HG03066 (cell line): ENCODE data around the gene NTSR1.

Source experiments
- ATAC-seq: cut with Tn5 transposase; IDR thresholded peaks from one replicate; pipeline ENCODE4 v1.9.1; 2021; ENCODE audit warnings: low read depth; ENCODE audit not compliant: unreplicated experiment

Gene NTSR1

GRCh38 chr20:62706857-62707256, 1.8 kb upstream of the NTSR1 start:
- no peak for ATAC-seq

GRCh38 chr20:62707276-62707920, 1.2 kb upstream of the NTSR1 start:
- no peak for ATAC-seq

- no peak for ATAC-seq
Measured at GRCh38 chr20:62707921-62708521, 615 bp upstream of the NTSR1 start.

- ATAC-seq = no peak
Measured at GRCh38 chr20:62709537-62709905, 885 bp downstream of the NTSR1 start.

- no peak for ATAC-seq
Measured at GRCh38 chr20:62710221-62710885, 1.7 kb downstream of the NTSR1 start.

- no peak for ATAC-seq
Measured at GRCh38 chr20:62710886-62711702, 2.5 kb downstream of the NTSR1 start.

GRCh38 chr20:62711703-62712101, 3.1 kb downstream of the NTSR1 start:
- no peak for ATAC-seq

- no peak for ATAC-seq
Measured at GRCh38 chr20:62712606-62713005, 4.0 kb downstream of the NTSR1 start.

- no peak for ATAC-seq
Measured at GRCh38 chr20:62714006-62714405, 5.4 kb downstream of the NTSR1 start.

GRCh38 chr20:62714799-62715198, 6.2 kb downstream of the NTSR1 start:
- no peak for ATAC-seq

GRCh38 chr20:62715201-62715600, 6.6 kb downstream of the NTSR1 start:
- no peak for ATAC-seq

GRCh38 chr20:62716198-62716940, 7.7 kb downstream of the NTSR1 start:
- ATAC-seq = no peak

GRCh38 chr20:62716941-62717310, 8.3 kb downstream of the NTSR1 start:
- no peak for ATAC-seq

GRCh38 chr20:62717933-62718332, 9.3 kb downstream of the NTSR1 start:
- ATAC-seq = no peak

- ATAC-seq = no peak
Measured at GRCh38 chr20:62718546-62718945, 9.9 kb downstream of the NTSR1 start.

- no peak for ATAC-seq
Measured at GRCh38 chr20:62719250-62719935, 10.8 kb downstream of the NTSR1 start.

GRCh38 chr20:62721511-62722370, 13.1 kb downstream of the NTSR1 start:
- no peak for ATAC-seq

- ATAC-seq = no peak
Measured at GRCh38 chr20:62722627-62723026, 14.0 kb downstream of the NTSR1 start.

GRCh38 chr20:62723351-62723750, 14.7 kb downstream of the NTSR1 start:
- ATAC-seq = no peak
